ENCODE data around the gene APBB2.

DNA sequence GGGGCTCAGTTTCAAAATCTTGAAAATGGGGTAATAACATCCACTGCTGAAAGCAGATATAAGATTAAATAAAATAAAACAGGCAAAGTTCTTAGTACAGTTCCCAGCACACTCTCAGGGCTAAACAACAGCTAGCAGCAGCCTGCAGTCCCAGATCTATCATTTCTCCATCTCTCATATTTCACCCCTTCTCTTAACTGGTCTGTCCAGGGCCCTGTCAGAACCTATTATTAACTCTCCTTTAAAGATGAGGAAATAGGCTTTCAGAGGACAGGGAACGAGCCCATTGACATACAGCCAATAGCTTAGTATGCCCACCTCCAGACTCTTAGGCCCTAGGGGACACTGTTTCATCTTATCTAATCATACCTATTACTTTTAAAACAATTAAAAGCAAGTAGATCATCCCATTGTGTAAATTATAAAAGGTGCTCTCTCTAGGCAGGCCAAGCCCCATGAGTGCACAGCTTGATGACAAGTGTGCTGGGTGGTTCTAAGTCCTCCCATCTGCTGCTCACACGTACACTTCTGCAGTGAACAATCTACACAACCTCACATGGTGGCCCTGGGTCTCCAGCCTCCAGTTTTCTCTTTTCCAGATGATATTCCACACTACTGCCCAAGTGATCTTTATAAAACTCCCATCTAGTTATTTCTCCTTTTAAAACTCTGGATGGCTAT is 119.0 kb downstream of the APBB2 start:
- no peak for TF ChIP-seq POLR2A (IDR thresholded peaks at IDR 0.05)
- no peak for TF ChIP-seq CTCF (IDR thresholded peaks at IDR 0.05)

Measured in heart left ventricle (tissue), 13 donors.